Subcutaneous adipose tissue (tissue), 4 donors: Measurements from ENCODE around the gene MRGPRD. TPM values are rescaled to one million over a fixed set of nuclear protein-coding genes. Genes with fewer than 3 reads are reported as not detected.

ENCODE experiments used
- total RNA-seq, 4 donors: library from RNA; depleted of rRNA; stranded (reverse); fragments of >200 nt; gene quantifications; one replicate each; pipeline ENCODE4 v1.1.0, GENCODE V29; 2016
- TF ChIP-seq, protein P1 (sequence below): fragments of 450-650 bp; IDR thresholded peaks from one replicate; pipeline ENCODE4 v1.5.1; 2016; ENCODE audit warnings: low read depth, mild to moderate bottlenecking, control low read depth, antibody characterized with exemption, moderate library complexity

The MRGPRD gene
- total RNA-seq, 4 donors from 2014 or later, result not detected

DNA sequence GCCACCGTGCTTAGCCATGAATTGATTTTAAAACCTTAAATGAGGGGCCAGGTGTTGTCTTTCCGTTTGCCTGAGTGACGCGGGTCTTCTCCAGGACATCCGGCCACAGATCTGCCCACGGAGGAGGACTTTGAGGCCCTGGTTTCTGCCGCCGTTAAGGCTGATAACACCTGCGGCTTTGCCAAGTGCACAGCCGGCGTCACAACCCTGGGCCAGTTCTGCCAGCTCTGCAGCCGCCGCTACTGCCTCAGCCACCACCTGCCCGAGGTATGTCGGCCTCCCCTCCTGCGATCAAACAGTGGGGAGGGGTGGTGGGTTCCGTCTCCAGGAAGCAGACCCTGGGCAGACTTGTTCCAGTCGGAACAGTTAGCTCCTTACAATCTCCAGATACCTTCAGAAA is 42.7 kb downstream of the MRGPRD start:
- TF ChIP-seq, protein P1, sequence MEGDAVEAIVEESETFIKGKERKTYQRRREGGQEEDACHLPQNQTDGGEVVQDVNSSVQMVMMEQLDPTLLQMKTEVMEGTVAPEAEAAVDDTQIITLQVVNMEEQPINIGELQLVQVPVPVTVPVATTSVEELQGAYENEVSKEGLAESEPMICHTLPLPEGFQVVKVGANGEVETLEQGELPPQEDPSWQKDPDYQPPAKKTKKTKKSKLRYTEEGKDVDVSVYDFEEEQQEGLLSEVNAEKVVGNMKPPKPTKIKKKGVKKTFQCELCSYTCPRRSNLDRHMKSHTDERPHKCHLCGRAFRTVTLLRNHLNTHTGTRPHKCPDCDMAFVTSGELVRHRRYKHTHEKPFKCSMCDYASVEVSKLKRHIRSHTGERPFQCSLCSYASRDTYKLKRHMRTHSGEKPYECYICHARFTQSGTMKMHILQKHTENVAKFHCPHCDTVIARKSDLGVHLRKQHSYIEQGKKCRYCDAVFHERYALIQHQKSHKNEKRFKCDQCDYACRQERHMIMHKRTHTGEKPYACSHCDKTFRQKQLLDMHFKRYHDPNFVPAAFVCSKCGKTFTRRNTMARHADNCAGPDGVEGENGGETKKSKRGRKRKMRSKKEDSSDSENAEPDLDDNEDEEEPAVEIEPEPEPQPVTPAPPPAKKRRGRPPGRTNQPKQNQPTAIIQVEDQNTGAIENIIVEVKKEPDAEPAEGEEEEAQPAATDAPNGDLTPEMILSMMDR, result no peak

DNA sequence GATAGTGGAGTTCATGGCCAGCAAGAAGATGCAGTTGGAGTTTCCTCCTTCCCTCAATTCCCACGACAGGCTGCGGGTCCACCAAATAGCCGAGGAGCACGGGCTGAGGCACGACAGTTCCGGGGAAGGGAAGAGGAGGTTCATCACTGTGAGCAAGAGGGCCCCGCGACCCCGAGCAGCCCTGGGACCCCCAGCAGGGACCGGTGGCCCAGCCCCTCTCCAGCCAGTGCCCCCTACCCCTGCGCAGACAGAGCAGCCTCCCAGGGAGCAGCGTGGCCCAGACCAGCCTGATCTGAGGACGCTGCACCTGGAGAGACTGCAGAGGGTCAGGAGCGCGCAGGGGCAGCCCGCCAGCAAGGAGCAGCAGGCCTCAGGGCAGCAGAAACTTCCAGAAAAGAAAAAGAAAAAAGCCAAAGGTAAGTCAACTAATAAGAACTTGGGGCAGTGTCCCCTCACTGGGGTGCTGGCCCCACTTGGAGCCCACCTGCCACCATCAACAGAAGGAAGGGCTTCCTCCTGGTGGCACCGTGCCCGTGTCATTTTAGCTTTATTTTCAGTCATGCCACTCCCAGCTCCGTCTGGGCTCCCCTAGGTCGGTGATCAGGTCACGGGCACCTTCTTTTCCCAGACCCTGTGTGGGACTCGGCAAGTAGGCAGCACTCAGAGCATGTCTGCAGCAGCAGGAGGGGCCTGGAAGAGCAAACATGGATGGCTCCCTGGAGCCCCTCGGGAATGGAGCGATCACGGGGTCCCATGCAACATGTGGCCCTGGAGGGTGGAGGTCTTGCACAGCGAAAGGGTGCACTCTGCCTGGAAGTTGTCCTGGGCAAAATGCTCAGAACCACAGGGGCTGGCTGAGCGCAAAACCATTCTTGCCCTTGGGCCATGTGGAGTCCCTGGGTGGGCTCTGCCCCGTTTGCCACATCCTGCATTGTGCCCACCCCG is 43.8 kb downstream of the MRGPRD start:
- TF ChIP-seq, protein P1, result no peak

DNA sequence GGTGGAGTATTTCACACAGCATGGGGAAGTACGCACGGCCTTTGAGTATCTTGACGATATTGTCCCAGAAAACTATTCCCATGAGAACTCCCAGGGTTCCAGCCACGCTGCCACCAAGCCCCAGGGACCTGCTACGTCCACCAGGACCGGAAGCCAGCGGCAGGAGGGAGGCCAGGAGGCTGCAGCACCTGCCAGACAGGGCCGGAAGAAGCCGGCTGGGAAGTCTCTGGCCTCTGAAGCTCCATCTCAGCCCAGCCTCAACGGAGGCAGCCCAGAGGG is 44.5 kb downstream of the MRGPRD start:
- TF ChIP-seq, protein P1, result no peak

DNA sequence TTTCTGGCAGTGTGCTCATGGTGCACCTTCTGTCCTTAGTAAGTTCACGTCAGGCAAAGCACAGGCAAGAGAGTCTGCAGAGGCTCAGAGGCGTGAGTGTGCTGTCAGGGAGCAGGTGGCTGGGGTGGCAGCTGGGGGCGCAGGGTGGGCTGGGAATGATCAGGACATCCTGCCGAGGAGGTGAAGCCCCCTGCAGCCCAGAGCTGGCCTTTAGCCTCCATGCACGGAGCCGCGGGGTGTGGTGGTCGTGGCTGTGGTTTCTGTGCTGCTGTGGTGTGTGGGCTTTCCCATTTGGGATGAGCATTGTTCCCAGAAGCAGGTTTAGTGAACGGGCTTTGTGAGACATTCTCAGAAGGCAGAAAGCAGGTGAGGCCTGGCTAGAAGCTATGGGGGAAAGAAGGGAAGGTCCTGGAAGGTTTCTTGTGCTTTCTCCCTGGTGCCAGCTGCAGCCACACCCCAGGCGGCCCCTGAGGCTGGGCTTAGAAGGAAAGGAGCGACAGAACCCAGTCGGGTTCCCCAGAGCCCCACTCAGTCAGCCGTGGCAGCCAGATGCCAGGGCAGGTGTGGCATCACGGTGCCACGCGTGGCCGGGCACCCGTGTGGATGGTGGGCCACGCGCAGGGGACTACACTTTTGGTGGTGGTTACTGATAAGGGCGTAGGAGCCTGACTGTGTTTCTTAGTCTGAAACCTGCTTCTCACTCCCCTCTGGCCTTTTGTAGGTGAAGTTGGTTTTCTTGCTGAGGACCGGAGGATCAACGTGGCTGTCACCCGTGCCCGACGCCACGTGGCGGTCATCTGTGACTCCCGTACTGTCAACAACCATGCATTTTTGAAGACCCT is 45.0 kb downstream of the MRGPRD start:
- TF ChIP-seq, protein P1, result no peak

DNA sequence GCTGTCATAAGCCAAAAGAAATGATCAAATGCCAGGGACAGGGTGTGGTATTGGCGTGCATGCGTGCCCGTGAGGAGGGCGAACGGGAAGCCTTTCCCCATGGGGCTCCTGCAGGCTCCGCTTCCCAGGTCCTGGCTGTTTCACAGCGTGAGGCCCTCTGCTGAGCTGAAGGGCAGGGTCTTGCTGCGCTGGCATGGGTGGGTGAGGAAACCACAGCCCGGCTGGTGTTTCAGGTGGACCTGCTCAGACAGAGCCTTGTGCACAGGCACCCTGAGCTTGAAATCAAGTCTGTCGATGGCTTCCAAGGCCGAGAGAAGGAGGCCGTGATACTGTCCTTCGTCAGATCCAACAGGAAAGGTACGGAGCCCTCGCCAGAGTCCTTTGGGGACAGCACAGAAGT is 45.7 kb downstream of the MRGPRD start:
- TF ChIP-seq, protein P1, result no peak

DNA sequence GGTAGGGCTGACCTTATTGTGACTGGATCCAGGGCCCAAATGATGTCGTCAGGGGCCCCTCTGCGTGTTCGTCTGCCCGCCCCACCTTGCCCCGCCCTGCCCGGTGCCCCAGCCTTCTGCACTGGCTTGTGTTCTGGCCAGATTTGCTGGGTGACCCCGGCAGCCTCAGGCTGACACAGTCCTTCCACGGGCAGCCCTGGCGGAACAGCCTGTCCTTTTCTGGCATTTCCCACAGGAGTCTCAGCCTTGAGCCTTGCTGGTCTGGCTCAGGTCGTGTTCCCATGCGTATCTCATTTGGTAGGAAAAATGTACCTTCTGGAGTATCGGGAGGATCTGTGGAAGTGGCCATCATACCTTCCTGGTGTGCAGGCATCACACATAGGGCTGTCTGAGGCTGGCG is 46.1 kb downstream of the MRGPRD start:
- TF ChIP-seq, protein P1, result no peak

DNA sequence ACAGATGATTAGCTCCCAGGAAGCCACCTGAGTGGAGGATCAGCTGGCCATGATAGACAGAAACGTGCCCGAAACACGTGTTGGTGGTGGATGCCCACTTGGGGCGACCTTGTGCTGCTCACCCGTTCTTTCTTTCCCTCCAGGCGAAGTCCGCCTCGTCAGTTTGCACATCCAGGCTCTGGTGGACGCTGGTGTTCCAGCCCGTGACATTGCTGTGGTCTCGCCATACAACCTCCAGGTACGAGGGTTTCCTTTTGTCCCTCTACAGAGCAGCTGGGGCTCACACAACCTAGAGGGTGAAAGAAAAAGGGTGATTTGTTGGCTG is 46.5 kb downstream of the MRGPRD start:
- TF ChIP-seq, protein P1, result no peak
